GM19452 (cell line): Measurements from ENCODE around the gene CALD1.

Experiments used
- ATAC-seq: cut with Tn5 transposase; IDR thresholded peaks from one replicate; pipeline ENCODE4 v1.9.1; 2021; ENCODE audit not compliant: unreplicated experiment

Gene CALD1

GRCh38 chr7:134763960-134764359, 15.5 kb upstream of the CALD1 start:
- no peak for ATAC-seq

DNA sequence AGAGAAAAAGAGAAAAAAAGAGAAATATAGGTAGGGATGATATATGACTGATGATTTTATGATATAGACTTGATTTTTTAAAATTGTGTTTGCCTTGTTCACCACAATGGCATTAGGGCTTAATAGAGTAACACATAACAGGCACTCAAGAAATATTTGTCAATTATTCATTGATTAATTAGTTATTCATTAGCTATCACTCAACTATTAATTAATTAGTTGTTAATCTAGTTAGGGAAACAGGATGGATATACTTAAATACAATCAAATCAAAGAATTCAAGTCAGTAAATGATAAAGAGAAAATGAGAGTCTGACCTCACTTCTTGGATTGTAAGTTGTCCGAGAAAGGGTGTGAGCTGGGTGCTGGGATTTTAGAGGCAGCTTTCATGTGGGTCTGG, 15.1 kb upstream of the CALD1 start:
- no peak for ATAC-seq

DNA sequence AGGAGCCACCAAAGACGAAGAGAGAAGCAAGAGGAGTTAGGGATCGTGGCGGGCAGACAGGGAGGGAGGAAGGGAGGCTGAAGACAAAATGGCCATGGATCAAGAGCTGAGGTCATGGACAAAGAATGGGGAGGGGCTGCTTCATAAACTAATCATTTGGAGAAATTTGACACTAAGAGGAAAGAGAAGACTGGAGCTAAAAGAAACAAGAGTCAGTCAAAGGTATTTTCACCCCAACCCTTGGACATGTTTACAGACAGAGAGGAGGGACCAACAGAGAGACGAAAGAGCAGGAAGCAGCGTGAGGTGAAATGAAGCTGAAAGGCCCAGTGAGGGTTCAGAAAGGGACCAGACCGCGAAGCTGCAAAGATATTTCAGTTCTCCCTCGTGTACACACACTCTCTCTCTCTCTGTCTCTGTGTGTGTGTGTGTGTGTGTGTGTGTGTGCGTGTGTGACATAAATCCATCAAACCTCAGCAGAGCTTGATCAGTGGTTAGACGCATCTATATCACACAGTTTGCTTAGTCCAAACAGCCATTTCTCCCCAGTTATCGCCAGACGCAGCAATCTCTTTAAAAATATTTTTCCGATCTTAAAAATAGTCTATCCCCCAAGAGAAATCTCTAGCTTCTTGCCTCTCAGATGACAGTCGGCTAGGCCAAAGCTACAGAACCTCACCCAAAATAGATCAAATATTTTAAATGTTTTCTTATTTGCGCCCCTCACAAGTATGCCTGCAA, 12.5 kb upstream of the CALD1 start:
- ATAC-seq = peak; percentile 83

DNA sequence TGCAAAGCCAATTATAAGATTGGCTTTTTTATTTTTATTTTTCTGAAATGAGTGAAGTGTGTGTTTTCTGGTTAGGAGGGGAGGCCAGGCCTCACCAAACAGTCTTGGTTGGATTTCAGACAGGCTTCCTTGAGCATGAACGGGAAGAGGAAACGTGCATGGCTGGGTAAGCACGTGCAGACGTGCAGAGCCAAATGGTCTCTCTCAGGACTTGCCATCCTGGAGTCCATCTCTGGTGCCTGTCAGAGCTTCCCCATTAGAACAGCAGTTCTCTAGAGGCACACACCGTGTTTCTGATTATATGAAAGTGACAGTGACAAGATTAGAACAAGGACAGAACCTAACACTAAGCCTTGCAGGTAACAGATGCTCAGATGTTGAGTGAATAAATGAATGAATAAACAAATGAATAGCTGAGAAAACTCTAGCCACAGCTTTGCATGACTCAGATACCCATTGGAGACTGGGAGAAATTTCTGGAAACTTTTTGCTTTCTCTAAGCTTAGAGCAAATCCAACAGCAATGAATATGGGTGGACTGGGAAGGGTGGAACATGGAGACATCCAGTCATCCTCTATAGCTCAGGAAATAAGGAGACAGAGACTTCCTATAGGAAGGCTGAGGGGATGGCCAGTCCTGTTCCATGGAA, 11.8 kb upstream of the CALD1 start:
- peak; percentile 37 for ATAC-seq

DNA sequence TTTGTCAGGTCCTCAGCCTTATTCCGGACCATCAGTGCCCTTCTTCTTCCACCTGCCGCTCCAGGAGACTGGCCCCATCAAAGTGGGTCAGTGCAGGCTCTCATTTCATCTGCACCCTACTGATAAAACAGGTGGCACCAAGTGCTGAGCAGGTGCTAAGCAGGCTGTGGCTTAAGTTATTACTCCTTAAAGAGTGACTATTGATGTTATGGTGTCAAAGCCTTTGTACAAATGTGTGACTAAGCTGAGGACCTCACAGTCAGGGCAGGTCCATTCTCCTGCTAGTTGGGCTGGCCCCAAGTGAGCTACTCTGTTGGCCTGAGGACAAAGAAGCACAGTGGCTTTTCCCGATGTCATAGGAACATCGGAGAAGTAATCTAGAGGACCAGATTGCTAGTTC, 11.2 kb upstream of the CALD1 start:
- no peak for ATAC-seq

GRCh38 chr7:134770676-134771075, 8.8 kb upstream of the CALD1 start:
- no peak for ATAC-seq

DNA sequence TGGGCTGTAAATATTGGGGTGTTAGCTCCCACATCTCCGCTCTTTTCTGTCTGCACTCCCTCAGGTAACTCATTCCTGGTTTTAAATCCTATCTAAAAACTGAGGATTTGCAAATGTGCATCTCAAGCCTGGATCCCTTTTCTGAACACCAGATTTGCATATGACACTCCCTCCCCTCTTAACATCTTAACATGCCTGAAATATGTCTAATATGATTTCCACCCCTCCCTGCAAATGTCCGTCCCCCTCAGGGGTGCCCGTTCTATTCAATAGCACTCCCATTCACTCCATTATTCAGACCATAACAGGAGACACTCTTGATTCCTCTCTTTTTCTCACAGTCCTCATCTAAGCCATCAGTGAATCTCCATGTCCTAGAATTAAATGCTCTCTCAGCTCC, 8.3 kb upstream of the CALD1 start:
- ATAC-seq = no peak

DNA sequence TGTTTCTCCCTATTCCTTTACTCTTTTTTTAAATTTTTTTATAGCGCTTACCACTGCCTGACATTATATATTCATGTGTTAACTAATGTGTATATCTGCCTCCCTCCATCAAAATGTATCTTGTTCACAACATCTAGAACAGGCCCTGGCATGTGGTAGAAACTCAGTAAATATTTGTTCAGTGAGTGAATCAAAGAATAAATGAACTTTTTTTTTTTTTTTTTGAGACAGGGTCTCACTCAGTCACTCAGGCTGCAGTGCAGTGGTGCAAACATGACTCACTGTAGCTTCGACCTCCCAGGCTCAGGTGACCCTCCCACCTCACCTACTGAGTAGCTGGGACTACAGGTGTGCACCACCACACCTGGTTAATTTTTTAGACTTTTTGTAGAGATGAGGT, 7.5 kb upstream of the CALD1 start:
- no peak for ATAC-seq

DNA sequence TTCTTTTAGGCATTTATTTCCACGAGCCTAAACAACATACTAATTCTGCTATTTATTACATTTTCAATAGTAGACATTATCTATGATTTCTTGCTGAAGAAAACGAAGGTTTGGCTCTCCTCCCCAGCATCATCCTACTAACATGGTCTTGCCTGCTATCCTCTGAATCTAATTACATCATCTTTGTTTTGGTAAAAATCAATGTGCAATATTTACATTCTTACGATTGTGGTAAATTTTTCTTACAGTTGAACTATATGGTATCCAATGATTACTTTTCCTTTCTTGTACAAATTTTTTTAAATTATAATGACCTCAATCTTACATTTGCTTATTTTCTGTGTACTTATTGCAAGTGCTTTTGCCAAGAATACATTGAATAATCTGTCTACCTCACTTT, 7.0 kb upstream of the CALD1 start:
- no peak for ATAC-seq

DNA sequence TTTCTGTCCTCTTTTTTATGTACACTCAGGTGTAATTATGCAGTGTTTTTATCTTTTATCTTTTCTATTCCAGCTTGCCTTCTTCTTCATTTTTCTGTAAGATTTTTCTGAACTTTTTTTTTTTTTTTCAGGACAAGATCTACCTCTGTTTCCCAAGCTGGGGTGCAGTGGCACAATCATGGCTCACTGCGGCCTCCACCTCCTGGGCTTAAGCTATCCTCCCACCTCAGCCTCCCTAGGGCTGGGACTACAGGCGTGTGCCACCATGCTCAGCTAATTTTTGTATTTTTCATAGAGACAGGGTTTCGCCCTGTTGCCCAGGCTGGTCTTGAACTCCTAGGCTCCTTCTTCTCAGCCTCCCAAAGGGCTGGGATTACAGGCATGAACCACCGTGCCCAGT, 6.3 kb upstream of the CALD1 start:
- no peak for ATAC-seq

DNA sequence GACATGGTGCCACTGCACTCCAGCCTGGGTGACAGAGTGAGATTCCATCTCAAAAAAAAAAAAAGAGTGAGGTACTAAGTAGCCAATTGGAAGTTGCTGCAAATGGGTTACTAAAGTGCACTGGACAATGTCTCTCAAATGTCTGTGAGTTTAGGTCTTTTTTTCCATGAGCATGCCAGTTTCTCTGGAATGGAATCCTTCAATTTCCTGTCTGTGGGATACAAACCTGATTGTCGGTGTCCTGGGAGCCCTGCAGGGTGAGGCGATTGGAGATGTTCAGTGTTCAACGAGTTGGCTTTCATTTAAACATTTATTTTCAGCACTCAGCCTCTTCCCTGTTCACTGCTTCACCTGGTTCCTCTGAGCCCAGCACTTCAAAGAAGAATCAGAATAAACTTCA, 5.3 kb upstream of the CALD1 start:
- no peak for ATAC-seq

- no peak for ATAC-seq
Measured at GRCh38 chr7:134777470-134777869, 2.0 kb upstream of the CALD1 start.

- no peak for ATAC-seq
Measured at GRCh38 chr7:134777908-134778580, 1.4 kb upstream of the CALD1 start.

DNA sequence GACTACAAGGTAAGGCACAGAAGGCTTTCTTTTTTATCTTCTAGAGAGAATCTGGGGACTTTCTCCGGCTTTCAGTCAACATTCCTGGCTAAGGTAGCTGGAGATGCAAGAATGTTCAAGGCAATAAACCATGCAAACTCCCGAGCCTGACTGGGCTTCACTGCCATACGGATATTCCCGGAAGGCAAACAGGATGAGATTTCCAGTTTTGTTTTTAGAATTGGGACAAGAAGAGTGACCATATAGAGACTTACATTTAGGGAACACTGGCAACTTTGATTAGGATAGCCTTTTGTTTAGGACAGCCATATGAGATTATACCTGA, 269 bp downstream of the CALD1 start:
- ATAC-seq = no peak

DNA sequence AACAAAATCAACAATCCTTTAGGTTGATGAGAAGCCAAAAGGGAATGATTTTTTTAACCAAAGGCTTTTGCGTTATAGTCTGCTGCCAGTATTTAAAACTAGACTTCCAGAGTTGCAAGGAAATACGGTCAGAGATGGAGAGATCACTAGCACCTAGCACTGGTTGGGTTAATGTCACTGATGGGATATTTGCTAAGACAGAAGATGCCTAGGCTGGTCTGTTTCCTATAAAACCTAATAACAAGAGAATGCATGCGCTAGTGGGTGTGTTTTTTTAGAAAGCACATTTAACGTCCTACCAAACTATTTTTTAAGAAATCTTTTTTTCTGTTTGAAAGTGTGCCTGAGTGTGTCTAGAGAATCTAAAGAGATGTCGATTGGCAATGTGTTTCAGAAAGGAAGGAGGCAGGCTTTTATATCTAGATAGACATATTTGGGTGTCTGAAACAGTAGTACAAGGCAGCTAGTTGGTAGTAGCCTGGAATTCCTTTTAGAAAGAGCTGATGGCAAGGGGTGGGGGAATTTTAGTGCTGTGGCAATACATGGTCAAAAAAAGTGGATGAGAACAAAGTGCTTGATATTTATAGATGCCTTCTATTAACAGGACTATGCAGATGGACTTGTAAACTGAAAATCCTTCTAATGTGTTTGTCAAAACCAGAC, 863 bp downstream of the CALD1 start:
- no peak for ATAC-seq

GRCh38 chr7:134781171-134781570, 1.7 kb downstream of the CALD1 start:
- no peak for ATAC-seq

GRCh38 chr7:134782121-134782623, 2.7 kb downstream of the CALD1 start:
- peak; percentile 85 for ATAC-seq

- ATAC-seq = no peak
Measured at GRCh38 chr7:134783294-134784069, 4.0 kb downstream of the CALD1 start.

DNA sequence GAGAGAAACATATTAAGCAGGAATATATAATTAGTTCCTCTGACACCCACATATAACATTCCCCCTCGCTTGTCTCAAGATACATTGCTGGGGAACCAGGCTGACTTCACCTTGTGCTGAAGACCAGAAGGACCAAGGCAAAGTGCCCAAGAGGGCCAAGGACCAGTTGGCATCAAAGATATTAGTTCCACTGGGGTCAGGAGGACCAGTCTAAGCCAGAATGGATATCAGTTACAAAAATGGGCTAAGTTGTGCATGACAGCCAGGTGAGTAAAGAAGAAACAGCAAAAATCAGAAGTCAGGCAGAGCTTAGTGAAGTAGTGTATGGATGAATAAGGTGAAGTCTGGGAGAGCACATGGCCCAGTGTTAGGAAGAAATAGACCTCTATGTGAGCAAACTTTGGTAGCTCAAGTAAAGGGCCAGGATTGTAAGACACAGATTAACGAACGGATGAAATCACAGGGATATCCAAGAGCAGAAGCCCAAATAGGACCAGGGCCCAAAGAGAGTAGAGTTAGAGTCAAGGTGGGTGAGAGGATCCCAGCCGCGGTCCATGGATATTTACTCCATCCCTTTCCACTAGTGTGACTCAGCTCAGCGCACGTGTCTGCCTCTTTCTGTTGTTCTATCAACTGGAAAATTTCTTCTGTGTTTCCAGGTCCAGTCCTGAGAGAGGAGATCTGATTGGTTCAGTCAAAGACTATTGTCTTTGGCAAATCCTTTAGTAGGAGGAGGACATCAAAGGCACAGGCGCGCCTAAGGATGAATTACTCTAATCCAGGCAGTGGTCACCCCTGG, 5.0 kb downstream of the CALD1 start:
- no peak for ATAC-seq

DNA sequence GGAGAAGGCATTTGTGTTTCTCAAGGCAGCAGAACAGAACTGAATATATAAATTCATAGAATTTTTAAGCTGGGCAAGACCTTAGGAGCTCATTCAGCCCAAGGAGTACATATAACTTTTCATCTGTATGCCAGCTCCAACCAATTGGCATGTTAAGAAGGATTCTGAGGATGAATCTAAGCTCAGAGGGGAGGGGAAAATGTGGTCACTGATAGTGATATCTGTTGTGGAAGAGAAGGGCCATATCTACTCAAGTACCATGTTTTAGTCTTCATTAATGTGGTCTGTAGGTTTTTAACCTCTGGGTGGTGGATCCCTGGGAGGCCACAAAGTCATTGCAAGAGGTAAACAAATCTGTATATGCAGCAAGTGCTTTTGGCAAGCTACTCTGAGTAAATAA, 6.4 kb downstream of the CALD1 start:
- no peak for ATAC-seq
